Endothelial cell of umbilical vein (primary cell): ENCODE measurements around the gene KIF21B. TPM values are rescaled to one million over a fixed set of nuclear protein-coding genes. Genes with fewer than 3 reads are reported as not detected.

Experiments
- BruUV-seq: library from RNA; stranded (reverse); fragments of 400-500 nt; replicated peaks from 2 replicates; lab custom pipeline; 2021; lab: Mats Ljungman, UMichigan
- CTCF ChIA-PET: fragments of 300-600, 350-600 bp; sonication (Branson Sonifier 250); formaldehyde crosslinking; loops from one replicate; lab custom pipeline; 2021; ENCODE audit warnings: antibody characterized with exemption, inconsistent platforms; lab: Charles Lee
- POLR2A ChIA-PET: fragments of 300-600, 350-600 bp; sonication (Branson Sonifier 250); formaldehyde crosslinking; loops from one replicate; lab custom pipeline; 2021; ENCODE audit warnings: antibody characterized with exemption, inconsistent platforms; lab: Charles Lee
- DNase-seq: peaks from one replicate; pipeline ENCODE4 v3.0.0-alpha.2; 2011; ENCODE audit warnings: low read depth, low spot score
- FAIRE-seq: peaks from 2 replicates; lab custom pipeline; 2011; peaks lifted over from hg19 to GRCh38; lab: Jason Lieb, UNC
- H2AFZ ChIP-seq: 2 replicates; pipeline ENCODE4 v1.6.0; 2012; ENCODE audit warnings: low read depth, low read length, control low read depth, inconsistent platforms
- H3K27ac ChIP-seq: 2 replicates; pipeline ENCODE4 v1.5.1; 2011; ENCODE audit warnings: low read depth, mild to moderate bottlenecking, control low read depth, low read length, moderate library complexity; ENCODE audit not compliant: insufficient read depth
- H3K27me3 ChIP-seq, 2 experiments: 2 replicates each; pipeline versions ENCODE4 v1.6.0 to v1.6.1; 2011; ENCODE audit warnings: low read length in 2 of 2, mixed read lengths in 1 of 2; ENCODE audit not compliant: control insufficient read depth in 2 of 2, insufficient read depth in 2 of 2
- H3K36me3 ChIP-seq, 2 experiments: 2 replicates in 1 of 2; 3 replicates in 1 of 2; pipeline ENCODE4 v1.5.1; 2011; ENCODE audit warnings: low read length in 2 of 2, mild to moderate bottlenecking in 1 of 2, moderate library complexity in 1 of 2; ENCODE audit not compliant: control insufficient read depth in 2 of 2, insufficient read depth in 2 of 2; ENCODE audit errors: extremely low read depth in 1 of 2
- H3K4me1 ChIP-seq: 3 replicates; pipeline ENCODE4 v1.5.1; 2011; ENCODE audit warnings: mild to moderate bottlenecking, low read length; ENCODE audit not compliant: control insufficient read depth, insufficient read depth; ENCODE audit errors: extremely low read depth
- H3K4me2 ChIP-seq: 2 replicates; pipeline ENCODE4 v1.6.1; 2011; ENCODE audit warnings: low read length, control low read depth, mixed read lengths; ENCODE audit not compliant: insufficient read depth
- H3K4me3 ChIP-seq, 3 experiments: fragments of 200-600 bp in 1 of 3; sonication (generic), shearing (Covaris generic) in 1 of 3; replicated peaks in 1 of 3; 2 replicates each; pipeline ENCODE4 v1.5.1; 2011 to 2016; ENCODE audit warnings: control low read depth in 3 of 3, low read length in 3 of 3, mild to moderate bottlenecking in 2 of 3, inconsistent platforms in 1 of 3, low read depth in 1 of 3, moderate library complexity in 1 of 3; ENCODE audit not compliant: insufficient read depth in 1 of 3
- H3K79me2 ChIP-seq: 2 replicates; pipeline ENCODE4 v1.6.0; 2012; ENCODE audit warnings: low read length, inconsistent platforms; ENCODE audit not compliant: control insufficient read depth, insufficient read depth
- H3K9ac ChIP-seq: replicated peaks from 2 replicates; pipeline ENCODE3; 2011; ENCODE audit warnings: low read length, control low read depth; ENCODE audit not compliant: insufficient read depth; ENCODE audit errors: extremely low read depth
- H3K9me1 ChIP-seq: replicated peaks from 3 replicates; pipeline ENCODE4 v1.6.0; 2011; ENCODE audit warnings: mild to moderate bottlenecking, low read length; ENCODE audit not compliant: control insufficient read depth, insufficient read depth; ENCODE audit errors: extremely low read depth
- H3K9me3 ChIP-seq: replicated peaks from 2 replicates; pipeline ENCODE4 v1.5.1; 2012; ENCODE audit warnings: low read length, inconsistent platforms; ENCODE audit not compliant: control insufficient read depth, insufficient read depth
- H4K20me1 ChIP-seq: replicated peaks from 2 replicates; pipeline ENCODE3; 2011; ENCODE audit warnings: mild to moderate bottlenecking, low read length; ENCODE audit not compliant: control insufficient read depth, insufficient read depth; ENCODE audit errors: extremely low read depth
- EZH2 ChIP-seq: IDR thresholded peaks from 2 replicates; pipeline ENCODE4 v1.6.1; 2012; ENCODE audit warnings: borderline replicate concordance, low read depth, mild to moderate bottlenecking, moderate library complexity, low read length, inconsistent platforms; ENCODE audit not compliant: severe bottlenecking
- FOS ChIP-seq: IDR thresholded peaks from 2 replicates; pipeline ENCODE4 v1.6.1; 2011; ENCODE audit warnings: mild to moderate bottlenecking, low read length, moderate library complexity, borderline replicate concordance; ENCODE audit not compliant: insufficient read depth
- GATA2 ChIP-seq: IDR thresholded peaks from 2 replicates; pipeline ENCODE4 v1.7.0; 2011; ENCODE audit warnings: low read depth, mild to moderate bottlenecking, moderate library complexity, mixed read lengths, low read length; ENCODE audit not compliant: insufficient read length, insufficient read depth
- JUN ChIP-seq: IDR thresholded peaks from 2 replicates; pipeline ENCODE4 v1.6.1; 2011; ENCODE audit warnings: borderline replicate concordance, low read depth; ENCODE audit not compliant: insufficient read length, insufficient read depth
- MYC ChIP-seq: IDR thresholded peaks from one replicate; pipeline ENCODE4 v1.6.1; 2011; ENCODE audit warnings: mild to moderate bottlenecking, low read depth, low read length
- POLR2A ChIP-seq: IDR thresholded peaks from 2 replicates; pipeline ENCODE4 v1.6.1; 2012; ENCODE audit warnings: low read depth, mild to moderate bottlenecking, control low read depth, low read length
- POLR2AphosphoS5 ChIP-seq: IDR thresholded peaks from 2 replicates; pipeline ENCODE4 v1.6.1; 2012; ENCODE audit warnings: low read depth, mild to moderate bottlenecking, control low read depth, low read length, moderate library complexity; ENCODE audit not compliant: insufficient read depth
- dilution Hi-C: fragments of 300-500 bp; cut with MboI; formaldehyde crosslinking; loops from one replicate; pipeline ENCODE4 v1.15.0; 2019; ENCODE audit warnings: low sequenced_read_pairs; ENCODE audit not compliant: extremely low pct_ligation_motif_present
- intact Hi-C: fragments of 100-400 bp; cut with micrococcal nuclease; formaldehyde crosslinking; loops from one replicate; pipeline ENCODE4 v1.10.0; 2022
- polyA plus RNA-seq, 4 experiments: library from polyadenylated mRNA; depleted of rRNA in 3 of 4; stranded (reverse) in 3 of 4; unstranded in 1 of 4; fragments of >200 nt; gene quantifications; 2 replicates each; pipeline versions ENCODE4 v1.2.1 to v1.2.3, GENCODE V29; 2011 to 2012; ENCODE audit warnings: missing spikeins in 1 of 4
- total RNA-seq: library from RNA; stranded (reverse); gene quantifications from 2 replicates; pipeline ENCODE4 v1.2.3, GENCODE V29; 2021
- TF ChIP-seq, protein P1 (sequence below), 2 donors: IDR thresholded peaks; 1 replicate in 1 of 2; 2 replicates in 1 of 2; pipeline ENCODE4 v1.5.1; 2011; ENCODE audit warnings: low read length in 2 of 2, mild to moderate bottlenecking in 2 of 2, moderate library complexity in 2 of 2, control low read depth in 1 of 2, inconsistent platforms in 1 of 2, low read depth in 1 of 2; ENCODE audit not compliant: insufficient read depth in 1 of 2; ENCODE audit errors: extremely low read depth in 1 of 2
- TF ChIP-seq, protein P2 (sequence below): IDR thresholded peaks from 2 replicates; pipeline ENCODE4 v1.6.1; 2011; ENCODE audit not compliant: insufficient read depth, insufficient read length

The KIF21B gene
- total and polyA plus RNA-seq, 2 donors (not counting 3 experiments of a cell fraction or from before 2014, with no cell fraction given), result 1.9 to 4.4 TPM

DNA sequence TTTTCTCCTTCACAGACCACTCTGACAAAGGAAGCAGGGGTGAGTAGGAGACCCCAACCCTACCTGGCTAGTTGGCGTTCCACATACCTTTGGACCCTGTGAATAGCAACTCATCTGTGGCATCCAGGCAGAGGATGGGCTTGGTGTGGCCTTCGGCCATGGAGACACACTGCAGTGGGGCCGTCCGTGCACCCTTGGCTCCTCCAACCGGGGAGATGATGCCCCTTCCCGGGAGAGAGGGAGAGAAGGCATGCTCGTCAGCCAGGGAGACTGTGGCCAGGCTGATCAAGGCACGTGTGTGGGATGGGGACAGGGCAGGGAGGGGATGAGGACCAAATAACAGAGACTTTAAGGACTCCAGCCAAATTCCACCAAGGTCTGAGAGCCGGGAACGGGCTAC, 42.6 kb downstream of the KIF21B start:
- Histone ChIP-seq H3K27ac (no peak overlapping the region), H3K4me1 (no peaks in the 10 kb centered on the region), H3K79me2 (no peaks in the 10 kb centered on the region), H3K4me2 (no peak overlapping the region), H3K27me3 (no peaks in the 10 kb centered on the region), H3K36me3 (no peaks in the 10 kb centered on the region), H4K20me1 (no peaks in the 10 kb centered on the region), H3K9me1 (no peaks in the 10 kb centered on the region), H3K9ac (no peak overlapping the region), H2AFZ (no peak overlapping the region), H3K9me3 (no peaks in the 10 kb centered on the region), H3K4me3 (no peak overlapping the region)
- TF ChIP-seq POLR2AphosphoS5 (no peak), POLR2A (no peak), GATA2 (no peak), EZH2 (no peak), MYC (no peak), JUN (no peak), FOS (no peak)
- TF ChIP-seq, protein P1, sequence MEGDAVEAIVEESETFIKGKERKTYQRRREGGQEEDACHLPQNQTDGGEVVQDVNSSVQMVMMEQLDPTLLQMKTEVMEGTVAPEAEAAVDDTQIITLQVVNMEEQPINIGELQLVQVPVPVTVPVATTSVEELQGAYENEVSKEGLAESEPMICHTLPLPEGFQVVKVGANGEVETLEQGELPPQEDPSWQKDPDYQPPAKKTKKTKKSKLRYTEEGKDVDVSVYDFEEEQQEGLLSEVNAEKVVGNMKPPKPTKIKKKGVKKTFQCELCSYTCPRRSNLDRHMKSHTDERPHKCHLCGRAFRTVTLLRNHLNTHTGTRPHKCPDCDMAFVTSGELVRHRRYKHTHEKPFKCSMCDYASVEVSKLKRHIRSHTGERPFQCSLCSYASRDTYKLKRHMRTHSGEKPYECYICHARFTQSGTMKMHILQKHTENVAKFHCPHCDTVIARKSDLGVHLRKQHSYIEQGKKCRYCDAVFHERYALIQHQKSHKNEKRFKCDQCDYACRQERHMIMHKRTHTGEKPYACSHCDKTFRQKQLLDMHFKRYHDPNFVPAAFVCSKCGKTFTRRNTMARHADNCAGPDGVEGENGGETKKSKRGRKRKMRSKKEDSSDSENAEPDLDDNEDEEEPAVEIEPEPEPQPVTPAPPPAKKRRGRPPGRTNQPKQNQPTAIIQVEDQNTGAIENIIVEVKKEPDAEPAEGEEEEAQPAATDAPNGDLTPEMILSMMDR (IDR thresholded peaks at IDR 0.05; ENCODE audit: extremely low read depth in 1 of 2, insufficient read depth in 1 of 2, low read depth in 1 of 2, low read length in 2 of 2), result no peak
- TF ChIP-seq, protein P2, sequence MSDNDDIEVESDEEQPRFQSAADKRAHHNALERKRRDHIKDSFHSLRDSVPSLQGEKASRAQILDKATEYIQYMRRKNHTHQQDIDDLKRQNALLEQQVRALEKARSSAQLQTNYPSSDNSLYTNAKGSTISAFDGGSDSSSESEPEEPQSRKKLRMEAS, result no peak
- BruUV-seq, result no TSS peak
- DNase-seq (no peak), FAIRE-seq (no peak)
- CTCF ChIA-PET, result interaction anchor here (1.0 to 11.4 kb wide), 5 partner anchors 9 to 62 kb away, joined by 5 to 586 read pairs (median 10); no protein-coding TSS in a partner anchor
- intact Hi-C loops, result no loop called here
- dilution Hi-C loops, result no loop called here
- POLR2A ChIA-PET, result no interaction called here
